ENCODE data around the gene RMI2. TPM values are rescaled to one million over a fixed set of nuclear protein-coding genes. Genes with fewer than 3 reads are reported as not detected.
"Not testable (repeated sequence)": the region's sequence is repeated elsewhere in the genome, so short reads cannot be mapped to it uniquely, and the experiment has no call there.

The RMI2 gene
- total RNA-seq = 1 to 10 TPM; 2.4 to 2.8 TPM
- 10 to 100 TPM in 1 of 3 donors, 1 to 10 TPM in 2; 1.3 to 13.5 (median 7.1) TPM for polyA plus RNA-seq
- total RNA-seq = 1.5 to 6.4 (median 3.5) reads per million in 6 experiments

GRCh38 chr16:11345040-11345862 is at the start of gene RMI2:
Gene RMI2, plus strand, starts transcription at chr16:11345459. Its CDS starts 13 bp downstream, at chr16:11345472.
- POLR2A ChIA-PET = interaction anchor here (0.9 to 3.5 kb wide), 4 partner anchors 11 to 90 kb away, joined by 3 to 19 read pairs (median 8); partner anchors contain the start of gene SOCS1
- Mint-ChIP-seq H3K27ac (peak within 1 kb of the TSS; percentile 74 to 97 (median 90)), H3K27me3 (no peaks in the 10 kb centered on the region), H3K36me3 (no peaks in the 10 kb centered on the region), H3K4me3 (peak within 1 kb of the TSS; percentile 84 to 96 (median 90)), H3K9me3 (no peaks in the 10 kb centered on the region), H3K4me1 (peaks cover 8 to 44% (median 20%) of the 10 kb centered on the region in 4 donors)
- ATAC-seq = peak; percentile 99 to 100
- peak; percentile 90 to 98 (median 95) for DNase-seq

GRCh38 chr16:11295672-11296071 is 49.6 kb upstream of the RMI2 start:
- Mint-ChIP-seq H3K4me3 (no peak overlapping the region), H3K27ac (peak overlapping the region in 1 of 10 donors; percentile 19), H3K27me3 (peaks cover 0 to 6% (median 2%) of the 10 kb centered on the region in 5 donors), H3K4me1 (peaks cover 14 to 61% (median 46%) of the 10 kb centered on the region in 4 donors), H3K36me3 (no peaks in the 10 kb centered on the region), H3K9me3 (no peaks in the 10 kb centered on the region)
- no peak for DNase-seq
- no peak for ATAC-seq
- POLR2A ChIA-PET = interaction anchor here (2.3 kb wide), 1 partner anchor 40 kb away, joined by 12 read pairs; the partner anchor contains the start of gene SOCS1

GRCh38 chr16:11296351-11296705 is 48.9 kb upstream of the RMI2 start:
- POLR2A ChIA-PET = interaction anchor here (2.1 to 4.1 kb wide), 5 partner anchors 14 to 58 kb away, joined by 4 to 65 read pairs (median 27); partner anchors contain the start of gene SOCS1
- peaks cover 14 to 61% (median 46%) of the 10 kb centered on the region in 4 donors for H3K4me1 Mint-ChIP-seq
- H3K36me3 Mint-ChIP-seq = no peaks in the 10 kb centered on the region
- DNase-seq = no peak
- no peak for ATAC-seq
- peak overlapping the region in 6 of 10 donors; percentile 39 to 88 (median 74) for H3K27ac Mint-ChIP-seq
- peak overlapping the region in 3 of 10 donors; percentile 74 to 77 (median 77) for H3K4me3 Mint-ChIP-seq
- H3K27me3 Mint-ChIP-seq = peaks cover 0 to 4% (median 2%) of the 10 kb centered on the region in 5 donors
- no peaks in the 10 kb centered on the region for H3K9me3 Mint-ChIP-seq

- Mint-ChIP-seq H3K4me1 (peaks cover 14 to 61% (median 47%) of the 10 kb centered on the region in 4 donors), H3K36me3 (no peaks in the 10 kb centered on the region), H3K27me3 (peaks cover 0 to 3% (median 2%) of the 10 kb centered on the region in 5 donors), H3K27ac (peak overlapping the region in 9 of 10 donors; percentile 65 to 92 (median 84)), H3K9me3 (no peaks in the 10 kb centered on the region), H3K4me3 (peak overlapping the region; percentile 66 to 86 (median 76))
- POLR2A ChIA-PET = interaction anchor here (1.2 to 4.1 kb wide), 10 partner anchors 13 to 72 kb away, joined by 4 to 65 read pairs (median 10); partner anchors contain the start of genes RMI2 and SOCS1
- ATAC-seq (peak; percentile 5 to 11), DNase-seq (no peak)
Observed at GRCh38 chr16:11296706-11297491, 48.4 kb upstream of the RMI2 start.

DNA sequence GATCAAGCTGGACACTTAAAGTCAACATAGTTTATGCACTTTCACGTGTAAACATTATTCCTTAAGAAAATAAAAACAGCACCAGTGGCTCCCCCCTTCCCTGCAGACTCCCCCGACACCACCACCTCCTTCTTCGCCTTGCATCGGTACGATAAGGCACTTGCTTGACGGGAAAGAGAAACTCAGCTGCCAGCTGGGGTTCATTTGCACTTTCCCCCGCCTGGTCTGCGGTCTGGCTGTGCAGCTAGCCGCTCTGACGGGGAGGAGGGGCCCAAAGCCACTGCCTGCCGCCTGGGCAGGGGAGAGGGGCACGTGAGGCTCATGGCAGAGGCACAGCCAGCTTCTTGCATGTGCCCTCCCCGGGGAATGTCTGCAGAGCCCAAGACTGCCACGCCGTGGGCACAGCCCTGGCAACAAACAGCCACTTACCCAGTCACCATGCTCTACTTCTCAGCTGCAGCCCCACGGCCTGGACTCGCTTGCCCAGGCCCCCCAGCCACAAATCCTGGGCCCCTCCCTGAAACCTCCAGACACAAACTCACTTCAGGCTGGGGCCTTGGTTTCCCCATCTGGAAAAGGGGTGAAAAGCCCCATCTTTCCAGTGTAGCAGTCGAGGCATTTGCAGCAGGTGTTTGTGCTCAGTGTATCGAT is 47.6 kb upstream of the RMI2 start:
- peak overlapping the region in 9 of 10 donors; percentile 65 to 92 (median 84) for H3K27ac Mint-ChIP-seq
- POLR2A ChIA-PET = interaction anchor here (0.9 to 4.1 kb wide), 12 partner anchors 13 to 72 kb away, joined by 3 to 65 read pairs (median 8); partner anchors contain the start of genes RMI2 and SOCS1
- H3K9me3 Mint-ChIP-seq = no peaks in the 10 kb centered on the region
- no peaks in the 10 kb centered on the region for H3K36me3 Mint-ChIP-seq
- peak; percentile 31 to 84 (median 70) for DNase-seq
- ATAC-seq = peak; percentile 91 to 96
- peaks cover 14 to 58% (median 47%) of the 10 kb centered on the region in 4 donors for H3K4me1 Mint-ChIP-seq
- H3K27me3 Mint-ChIP-seq = peaks cover 0 to 3% (median 2%) of the 10 kb centered on the region in 5 donors
- peak overlapping the region; percentile 66 to 86 (median 76) for H3K4me3 Mint-ChIP-seq

DNA sequence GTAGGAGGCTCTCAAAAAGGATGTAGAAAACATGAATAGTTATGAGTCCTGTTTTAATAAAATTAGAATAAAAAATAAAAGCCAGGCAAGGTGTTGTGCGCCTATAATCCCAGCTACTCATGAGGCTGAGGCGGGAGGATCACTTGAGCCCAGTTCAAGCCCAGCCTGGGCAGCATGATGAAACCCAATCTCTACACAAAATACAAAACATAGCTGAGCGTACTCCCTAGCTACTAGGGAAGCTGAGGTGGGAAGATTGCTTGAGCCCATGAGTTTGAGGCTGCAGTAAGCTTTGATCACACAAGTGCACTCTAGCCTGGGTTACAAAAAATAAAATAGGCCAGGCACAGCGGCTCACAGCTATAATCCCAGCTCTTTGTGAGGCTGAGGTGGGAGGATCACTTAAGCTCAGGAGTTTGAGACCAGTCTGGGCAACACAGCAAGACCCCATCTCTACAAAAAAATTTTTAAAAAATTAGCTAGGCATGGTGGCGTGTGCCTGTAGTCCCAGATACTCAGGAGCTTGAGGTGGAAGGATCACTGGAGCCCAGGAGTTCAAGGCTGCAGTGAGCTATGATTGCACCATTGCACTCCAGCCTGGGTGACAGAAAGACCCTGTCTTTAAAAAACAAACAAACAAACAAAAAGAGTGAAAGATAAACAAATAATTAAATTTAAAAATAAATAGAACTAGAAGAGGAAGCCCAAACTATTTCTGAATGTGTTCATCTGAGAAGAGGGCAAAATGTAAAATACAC is 46.9 kb upstream of the RMI2 start:
- Mint-ChIP-seq H3K9me3 (no peaks in the 10 kb centered on the region), H3K27me3 (peaks cover 0 to 2% (median 0%) of the 10 kb centered on the region in 5 donors), H3K4me1 (peaks cover 12 to 54% (median 41%) of the 10 kb centered on the region in 4 donors), H3K36me3 (no peaks in the 10 kb centered on the region), H3K27ac (peak overlapping the region; percentile 61 to 93 (median 84)), H3K4me3 (peak overlapping the region; percentile 67 to 86 (median 76))
- POLR2A ChIA-PET = interaction anchor here (0.7 to 4.1 kb wide), 13 partner anchors 12 to 73 kb away, joined by 3 to 65 read pairs (median 8); partner anchors contain the start of genes RMI2 and SOCS1
- DNase-seq = no peak
- no peak for ATAC-seq

GRCh38 chr16:11298950-11299547 is 46.2 kb upstream of the RMI2 start:
- H3K9me3 Mint-ChIP-seq, H3K36me3 Mint-ChIP-seq, H3K27me3 Mint-ChIP-seq: not testable (repeated sequence)
- Mint-ChIP-seq H3K4me3 (peak overlapping the region; percentile 32 to 82 (median 72)), H3K4me1 (peaks cover 12 to 49% (median 33%) of the 10 kb centered on the region in 4 donors), H3K27ac (peak overlapping the region in 9 of 10 donors; percentile 44 to 93 (median 83))
- ATAC-seq (peak in 1 of 2 donors; percentile 14), DNase-seq (peak in 3 of 10 donors; percentile 16 to 55 (median 47))
- POLR2A ChIA-PET = interaction anchor here (0.7 to 4.1 kb wide), 9 partner anchors 11 to 63 kb away, joined by 3 to 65 read pairs (median 13); partner anchors contain the start of genes RMI2 and SOCS1

GRCh38 chr16:11299865-11300559 is 45.2 kb upstream of the RMI2 start:
- Mint-ChIP-seq H3K27ac (peak overlapping the region in 1 of 10 donors; percentile 57), H3K4me1 (peaks cover 14 to 44% (median 31%) of the 10 kb centered on the region in 4 donors), H3K36me3 (no peaks in the 10 kb centered on the region), H3K27me3 (peaks cover 0 to 2% (median 0%) of the 10 kb centered on the region in 5 donors), H3K4me3 (no peak overlapping the region), H3K9me3 (no peaks in the 10 kb centered on the region)
- POLR2A ChIA-PET = interaction anchor here (0.7 to 4.1 kb wide), 4 partner anchors 8 to 44 kb away, joined by 4 to 65 read pairs (median 18); partner anchors contain the start of gene SOCS1
- ATAC-seq (no peak), DNase-seq (no peak)

DNA sequence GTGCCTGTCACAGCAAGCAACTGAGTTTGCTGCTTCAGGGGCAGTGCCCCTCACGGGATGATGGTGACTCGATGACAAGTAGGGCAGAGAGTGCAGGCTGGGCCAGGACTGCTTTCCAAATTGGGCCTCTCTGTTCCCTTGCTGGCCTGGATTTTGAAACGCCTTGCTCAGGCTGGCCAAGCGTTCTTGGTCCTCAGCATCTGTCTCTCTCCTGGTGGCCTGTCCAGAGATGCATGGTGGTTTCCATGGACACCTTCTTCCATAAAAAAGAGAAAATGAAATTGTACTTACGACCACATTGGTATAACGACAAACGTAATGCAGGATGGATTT is 44.7 kb upstream of the RMI2 start:
- Mint-ChIP-seq H3K4me1 (peaks cover 14 to 46% (median 31%) of the 10 kb centered on the region in 4 donors), H3K9me3 (no peaks in the 10 kb centered on the region), H3K4me3 (no peak overlapping the region), H3K27ac (no peak overlapping the region), H3K27me3 (peaks cover 0 to 2% (median 0%) of the 10 kb centered on the region in 5 donors), H3K36me3 (no peaks in the 10 kb centered on the region)
- no peak for DNase-seq
- ATAC-seq = no peak
- POLR2A ChIA-PET = interaction anchor here (0.7 kb wide), 1 partner anchor 8 kb away, joined by 4 read pairs; no protein-coding TSS in a partner anchor

All from naive thymus-derived CD8-positive, alpha-beta T cell (primary cell).